ENCODE data around the gene ZDHHC8.

GRCh38 chr22:20177217-20177911 is 45.8 kb downstream of the ZDHHC8 start:
- TF ChIP-seq POLR2A (IDR thresholded peaks at IDR 0.05) (no peak), CTCF (IDR thresholded peaks at IDR 0.05) (no peak), POLR2AphosphoS5 (IDR thresholded peaks at IDR 0.05) (no peak)
